Left colon (tissue), 2 donors: Measurements from ENCODE around the gene CD79B. TPM values are rescaled to one million over a fixed set of nuclear protein-coding genes. Genes with fewer than 3 reads are reported as not detected.
"Not testable (repeated sequence)": the region's sequence is repeated elsewhere in the genome, so short reads cannot be mapped to it uniquely, and the experiment has no call there.

Source experiments
- ATAC-seq: fragments of 200-7000 bp; cut with Tn5 transposase; one replicate; pipeline ENCODE4 v1.9.1; 2020; ENCODE audit warnings: mild to moderate bottlenecking, moderate library complexity
- DNase-seq, 2 donors: peaks; one replicate each; pipeline ENCODE4 v3.0.0-alpha.2; 2020
- intact Hi-C, 2 donors: fragments of 100-400 bp; cut with DNase I in 1 of 2; cut with micrococcal nuclease in 1 of 2; formaldehyde crosslinking; loops; one replicate each; pipeline versions ENCODE4 v1.11.2 to v1.14.0; 2022; cut with DNase I, micrococcal nuclease
- total RNA-seq, 2 donors: library from RNA; stranded (reverse); fragmentation: NEBNext Ultra II Directional; extraction: Animal tissue kit (Norgen Biotek cat#: 25700); gene quantifications; one replicate each; pipeline ENCODE4 v1.2.1, GENCODE V29; 2021
- donor health status: DM: no; HTN: no; CAD: no.
- donor health status: DM: yes; HTN: yes; CAD: no.

CD79B gene
- total RNA-seq, 2 donors from 2014 or later, result 2.0 to 4.0 TPM

- no peak for DNase-seq
- no peak for ATAC-seq
- intact Hi-C loops, result no loop called here
Observed at GRCh38 chr17:63939401-63939800, 7.3 kb upstream of the CD79B start.

- ATAC-seq, result no peak
- DNase-seq, result no peak
- intact Hi-C loops, result no loop called here
Observed at GRCh38 chr17:63937920-63938319, 5.8 kb upstream of the CD79B start.

- ATAC-seq (no peak), DNase-seq (no peak)
- intact Hi-C loops, result no loop called here
Observed at GRCh38 chr17:63937319-63937718, 5.2 kb upstream of the CD79B start.

GRCh38 chr17:63934183-63935112, 2.3 kb upstream of the CD79B start:
- no peak for ATAC-seq
- intact Hi-C loops, result no loop called here
- DNase-seq, result no peak

GRCh38 chr17:63933598-63933997, 1.5 kb upstream of the CD79B start:
- intact Hi-C loops, result no loop called here
- no peak for ATAC-seq

GRCh38 chr17:63932721-63933120, 590 bp upstream of the CD79B start:
- DNase-seq, result no peak
- ATAC-seq, result no peak
- intact Hi-C loops, result no loop called here

More at GRCh38 chr17:63933598-63933997, 1.5 kb upstream of the CD79B start:
- no peak for DNase-seq

GRCh38 chr17:63930951-63931575, 1.1 kb downstream of the CD79B start:
- ATAC-seq (peak; percentile 82), DNase-seq (peak; percentile 66 to 80)
- intact Hi-C loops, result no loop called here

- no peak for ATAC-seq
- intact Hi-C loops, result loop anchor here in 1 of 2 donors (10.0 kb wide), 1 partner anchor 95 kb away; the partner anchor contains the start of gene ICAM2
- DNase-seq, result no peak
Observed at GRCh38 chr17:63929860-63930766, 2.0 kb downstream of the CD79B start.

GRCh38 chr17:63928966-63929695, 3.0 kb downstream of the CD79B start:
- ATAC-seq (no peak), DNase-seq (no peak)
- intact Hi-C loops, result loop anchor here in 1 of 2 donors (10.0 kb wide), 1 partner anchor 96 kb away; the partner anchor contains the start of gene ICAM2

GRCh38 chr17:63928172-63928666, 3.9 kb downstream of the CD79B start:
- ATAC-seq (no peak), DNase-seq (no peak)
- intact Hi-C loops, result loop anchor here in 1 of 2 donors (10.0 kb wide), 1 partner anchor 97 kb away; the partner anchor contains the start of gene ICAM2

- no peak for DNase-seq
- intact Hi-C loops, result loop anchor here in 1 of 2 donors (10.0 kb wide), 1 partner anchor 97 kb away; the partner anchor contains the start of gene ICAM2
- no peak for ATAC-seq
Observed at GRCh38 chr17:63927464-63928171, 4.5 kb downstream of the CD79B start.

GRCh38 chr17:63926164-63926563, 6.0 kb downstream of the CD79B start:
- DNase-seq, result no peak
- ATAC-seq, result no peak
- intact Hi-C loops, result loop anchor here in 1 of 2 donors (10.0 kb wide), 1 partner anchor 99 kb away; the partner anchor contains the start of gene ICAM2

GRCh38 chr17:63925615-63926014, 6.5 kb downstream of the CD79B start:
- ATAC-seq (no peak), DNase-seq (no peak)
- intact Hi-C loops, result loop anchor here in 1 of 2 donors (10.0 kb wide), 1 partner anchor 99 kb away; the partner anchor contains the start of gene ICAM2

GRCh38 chr17:63922402-63922801, 9.7 kb downstream of the CD79B start:
- not testable (repeated sequence) for DNase-seq, ATAC-seq

GRCh38 chr17:63920779-63921178, 11.4 kb downstream of the CD79B start:
- not testable (repeated sequence) for ATAC-seq
- intact Hi-C loops, result loop anchor here in 1 of 2 donors (10.0 kb wide), 1 partner anchor 104 kb away; the partner anchor contains the start of gene ICAM2

More at GRCh38 chr17:63922402-63922801, 9.7 kb downstream of the CD79B start:
- intact Hi-C loops, result loop anchor here in 1 of 2 donors (10.0 kb wide), 1 partner anchor 102 kb away; the partner anchor contains the start of gene ICAM2

GRCh38 chr17:63920050-63920449, 12.1 kb downstream of the CD79B start:
- DNase-seq, ATAC-seq: not testable (repeated sequence)
- intact Hi-C loops, result loop anchor here in 1 of 2 donors (10.0 kb wide), 1 partner anchor 105 kb away; the partner anchor contains the start of gene ICAM2

More at GRCh38 chr17:63920779-63921178, 11.4 kb downstream of the CD79B start:
- DNase-seq, result not testable (repeated sequence)
